OCI-LY7 (cell line): ENCODE measurements around the gene NLRC4. TPM values are rescaled to one million over a fixed set of nuclear protein-coding genes. Genes with fewer than 3 reads are reported as not detected.

ENCODE experiments used
- BruUV-seq: library from RNA; stranded (reverse); fragments of 400-500 nt; replicated peaks from 2 replicates; lab custom pipeline; 2021; lab: Mats Ljungman, UMichigan
- CTCF ChIA-PET: fragments of 300-600 bp; sonication (Branson Sonifier 250); formaldehyde crosslinking; loops from one replicate; lab custom pipeline; 2022; ENCODE audit warnings: antibody characterized with exemption; ENCODE audit not compliant: unreplicated experiment; lab: Charles Lee
- POLR2A ChIA-PET: fragments of 300-600 bp; sonication (Branson Sonifier 250); formaldehyde crosslinking; loops from one replicate; lab custom pipeline; 2022; ENCODE audit warnings: antibody characterized with exemption; lab: Charles Lee
- DNase-seq: peaks from one replicate; pipeline ENCODE4 v3.0.0-alpha.2; 2015; ENCODE audit warnings: low spot score
- H2AFZ ChIP-seq: fragments of 200-600 bp; sonication (generic), shearing (Covaris generic); 2 replicates; pipeline ENCODE4 v1.6.1; 2014; ENCODE audit warnings: mild to moderate bottlenecking, antibody characterized with exemption, low read length, moderate library complexity
- H3K27ac ChIP-seq: fragments of 200-600 bp; sonication (generic); 2 replicates; pipeline ENCODE4 v1.5.1; 2014; ENCODE audit warnings: mixed run types, low read depth, mild to moderate bottlenecking, moderate library complexity, low read length, inconsistent platforms; ENCODE audit not compliant: poor library complexity, severe bottlenecking
- H3K36me3 ChIP-seq: fragments of 200-600 bp; sonication (generic); 2 replicates; pipeline ENCODE4 v1.6.1; 2014; ENCODE audit warnings: mild to moderate bottlenecking, antibody characterized with exemption, low read length, moderate library complexity, mixed read lengths; ENCODE audit not compliant: insufficient read depth
- H3K4me1 ChIP-seq: fragments of 200-600 bp; sonication (generic); 2 replicates; pipeline ENCODE4 v1.5.1; 2014; ENCODE audit warnings: mild to moderate bottlenecking, low read length; ENCODE audit not compliant: insufficient read depth, poor library complexity, severe bottlenecking
- H3K4me2 ChIP-seq: fragments of 200-600 bp; sonication (generic); 2 replicates; pipeline ENCODE4 v1.6.1; 2014; ENCODE audit warnings: mild to moderate bottlenecking, low read length
- H3K4me3 ChIP-seq: fragments of 200-600 bp; sonication (generic); 2 replicates; pipeline ENCODE4 v1.5.1; 2014; ENCODE audit warnings: mild to moderate bottlenecking, low read depth, low read length; ENCODE audit not compliant: poor library complexity, severe bottlenecking
- H3K79me2 ChIP-seq: fragments of 200-600 bp; sonication (generic); 2 replicates; pipeline ENCODE4 v1.6.1; 2016; ENCODE audit warnings: low read depth, mild to moderate bottlenecking, low read length, moderate library complexity, mixed read lengths; ENCODE audit not compliant: insufficient read depth
- H3K9me2 ChIP-seq: fragments of 200-600 bp; sonication (generic); 2 replicates; pipeline ENCODE4 v1.6.1; 2016; ENCODE audit warnings: mild to moderate bottlenecking, low read length, mixed read lengths; ENCODE audit not compliant: insufficient read depth
- H3K9me3 ChIP-seq: fragments of 200-600 bp; sonication (generic); 2 replicates; pipeline ENCODE4 v1.6.1; 2014; ENCODE audit warnings: mild to moderate bottlenecking, mixed run types, low read length, mixed read lengths
- H4K20me1 ChIP-seq: fragments of 200-600 bp; sonication (generic); 2 replicates; pipeline ENCODE4 v1.6.1; 2014; ENCODE audit warnings: mild to moderate bottlenecking, antibody characterized with exemption, low read length, moderate library complexity, mixed read lengths; ENCODE audit not compliant: insufficient read depth
- CTCF ChIP-seq: fragments of 200-600 bp; sonication (generic); conservative IDR thresholded peaks from 2 replicates; pipeline ENCODE4 v1.5.1; 2014; ENCODE audit warnings: mild to moderate bottlenecking, antibody characterized with exemption, low read length, moderate library complexity, mixed read lengths
- EZH2phosphoT487 ChIP-seq: fragments of 200-600 bp; sonication (generic); IDR thresholded peaks from 2 replicates; pipeline ENCODE4 v1.6.1; 2018; ENCODE audit warnings: low read depth, borderline replicate concordance, mild to moderate bottlenecking, mixed run types, antibody characterized with exemption, low read length, moderate library complexity, mixed read lengths
- intact Hi-C: fragments of 100-400 bp; cut with micrococcal nuclease; formaldehyde crosslinking; loops from one replicate; pipeline ENCODE4 v1.10.0; 2022; ENCODE audit not compliant: unreplicated experiment
- total RNA-seq, 2 experiments: library from RNA; depleted of rRNA in 1 of 2; stranded (reverse); fragments of >200 nt in 1 of 2; shearing (Covaris generic) in 1 of 2; gene quantifications; 2 replicates each; pipeline ENCODE4 v1.2.3, GENCODE V29; 2014 to 2022

The NLRC4 gene
- total RNA-seq, 2 experiments from 2014 or later = not detected

GRCh38 chr2:32284321-32284720 lies 19.6 kb upstream of the NLRC4 start:
- Histone ChIP-seq H3K9me3 (no peaks in the 10 kb centered on the region), H3K27ac (no peak overlapping the region), H3K36me3 (peaks cover 28% of the 10 kb centered on the region), H4K20me1 (no peaks in the 10 kb centered on the region), H3K4me3 (no peak overlapping the region), H2AFZ (no peak overlapping the region), H3K4me1 (no peaks in the 10 kb centered on the region), H3K9me2 (no peaks in the 10 kb centered on the region), H3K4me2 (no peak overlapping the region), H3K79me2 (peaks cover 5% of the 10 kb centered on the region)
- ChIA-PET CTCF (no interaction called here), POLR2A (interaction anchor here (0.7 kb wide), 1 partner anchor 204 kb away, joined by 4 read pairs; no protein-coding TSS in a partner anchor)
- DNase-seq = no peak
- no TSS peak for BruUV-seq
- intact Hi-C loops = no loop called here
- no peak for TF ChIP-seq CTCF
- no peak for TF ChIP-seq EZH2phosphoT487

- no peaks in the 10 kb centered on the region for H3K9me3 ChIP-seq
- DNase-seq = no peak
- H2AFZ ChIP-seq = peak overlapping the region; percentile 98
- H3K36me3 ChIP-seq = peaks cover 15% of the 10 kb centered on the region
- TF ChIP-seq CTCF (no peak), EZH2phosphoT487 (no peak)
- H3K79me2 ChIP-seq = peaks cover 18% of the 10 kb centered on the region
- BruUV-seq = no TSS peak
- peak overlapping the region; percentile 97 for H3K4me2 ChIP-seq
- peak overlapping the region; percentile 93 for H3K4me3 ChIP-seq
- CTCF ChIA-PET = no interaction called here
- no peaks in the 10 kb centered on the region for H4K20me1 ChIP-seq
- H3K9me2 ChIP-seq = no peaks in the 10 kb centered on the region
- POLR2A ChIA-PET = interaction anchor here (1.5 kb wide), 1 partner anchor 239 kb away, joined by 4 read pairs; the partner anchor contains the start of gene DPY30
- peak overlapping the region; percentile 16 for H3K27ac ChIP-seq
- peaks cover 14% of the 10 kb centered on the region for H3K4me1 ChIP-seq
- intact Hi-C loops = loop anchor here (5.0 kb wide), 1 partner anchor 79 kb away; the partner anchor contains the start of gene BIRC6
Measured at GRCh38 chr2:32278478-32278853, 13.8 kb upstream of the NLRC4 start.
